GM18520 (cell line): ENCODE measurements around the gene PRRX2.

Experiments
- ATAC-seq: cut with Tn5 transposase; IDR thresholded peaks from one replicate; pipeline ENCODE4 v1.9.1; 2021; ENCODE audit not compliant: unreplicated experiment

The PRRX2 gene

GRCh38 chr9:129703667-129704355 is 38.4 kb downstream of the PRRX2 start:
- ATAC-seq, result no peak

DNA sequence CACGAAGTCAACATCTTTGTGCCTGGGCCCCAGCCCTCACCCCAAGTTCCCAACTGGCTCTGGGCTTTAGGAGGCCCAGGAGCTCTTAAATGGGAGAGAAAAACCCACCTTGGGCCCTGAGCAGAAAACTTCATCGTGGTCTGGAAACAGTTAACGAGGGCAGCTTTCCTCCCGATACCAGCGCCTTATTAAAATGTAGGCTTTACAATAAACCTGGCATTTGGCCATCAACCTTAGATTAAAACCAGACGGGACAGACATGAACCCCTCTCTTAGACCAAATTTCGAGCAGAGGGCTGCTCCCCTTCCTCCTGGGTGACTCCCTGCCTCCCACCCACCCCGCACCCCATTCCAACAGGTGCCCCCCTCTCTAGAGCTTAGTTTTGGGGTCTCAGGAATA is 39.4 kb downstream of the PRRX2 start:
- ATAC-seq, result no peak

- no peak for ATAC-seq
These were observed 43.3 kb downstream of the PRRX2 start for GRCh38 chr9:129708793-129709192.

DNA sequence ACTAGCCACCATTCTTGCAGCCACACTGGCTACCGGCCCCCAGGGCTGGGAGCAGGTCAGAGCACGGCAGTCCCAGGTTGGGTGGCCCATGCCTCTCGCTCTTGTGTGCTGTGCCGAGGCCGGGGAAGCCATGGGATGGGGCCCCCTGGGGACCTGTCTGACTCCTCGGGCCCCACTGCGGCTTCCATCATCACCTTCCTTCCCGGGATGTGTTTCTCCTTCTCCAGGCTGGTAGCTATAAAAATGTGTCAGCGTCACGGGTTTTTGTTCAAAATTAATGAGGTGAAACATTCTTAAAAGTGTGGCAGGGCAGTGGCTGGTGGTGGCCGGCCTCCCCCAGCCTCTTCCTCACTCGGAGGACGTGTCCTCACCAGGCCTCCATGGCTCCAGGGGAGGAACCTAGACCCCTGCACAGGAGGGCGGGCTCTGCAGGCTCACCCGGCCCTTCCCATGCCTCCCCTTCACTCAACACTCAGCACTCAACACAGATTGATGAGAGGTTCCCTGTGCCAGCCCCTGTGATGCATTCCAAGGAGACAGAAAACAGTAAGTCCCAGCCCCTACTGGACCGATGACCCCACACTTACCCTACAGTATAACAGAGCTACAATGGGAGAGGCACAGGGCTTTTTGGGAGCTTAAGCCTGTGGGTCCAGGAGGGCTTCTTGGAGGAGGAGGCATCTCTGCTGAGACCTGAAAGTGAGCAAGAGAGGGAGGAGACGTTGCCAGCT is 44.2 kb downstream of the PRRX2 start:
- ATAC-seq, result no peak

GRCh38 chr9:129710169-129710453 is 44.7 kb downstream of the PRRX2 start:
- no peak for ATAC-seq

DNA sequence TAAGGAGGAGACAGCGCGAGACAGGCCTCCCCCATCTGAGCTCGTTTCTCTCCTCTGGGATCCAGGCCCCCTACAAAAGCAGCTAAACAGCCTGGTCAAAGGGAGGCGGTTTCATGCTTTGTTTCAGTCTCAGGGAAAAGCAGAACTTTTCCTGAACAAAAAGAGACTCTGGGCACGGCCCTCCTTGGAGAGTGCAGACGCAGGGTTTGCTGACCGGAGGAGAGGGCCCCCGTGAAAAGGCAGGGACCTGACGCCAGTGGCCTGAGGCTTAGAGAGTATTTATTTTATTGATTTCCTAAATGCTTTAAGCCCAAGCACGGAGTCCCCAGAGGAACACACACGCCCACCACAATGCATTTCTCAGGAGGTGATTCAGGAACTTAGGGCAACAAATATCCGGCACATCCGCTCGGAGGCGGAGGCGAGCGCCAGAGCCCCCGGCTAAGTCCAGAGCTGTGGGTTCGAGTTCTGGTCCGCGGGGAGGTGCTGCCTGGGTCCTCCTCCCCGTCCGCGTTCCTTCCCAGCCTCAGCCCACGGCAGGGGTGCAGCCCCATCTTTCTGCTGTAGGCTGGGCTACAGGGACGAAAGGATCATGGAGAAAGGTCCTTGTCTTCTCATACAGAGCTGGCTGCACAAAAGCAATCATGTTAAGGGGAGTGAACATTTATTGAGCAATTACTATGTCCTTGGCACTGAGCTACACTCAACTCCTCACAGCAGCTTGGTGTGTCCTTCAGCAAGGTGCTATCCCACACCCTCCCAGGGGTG is 47.4 kb downstream of the PRRX2 start:
- ATAC-seq, result no peak

DNA sequence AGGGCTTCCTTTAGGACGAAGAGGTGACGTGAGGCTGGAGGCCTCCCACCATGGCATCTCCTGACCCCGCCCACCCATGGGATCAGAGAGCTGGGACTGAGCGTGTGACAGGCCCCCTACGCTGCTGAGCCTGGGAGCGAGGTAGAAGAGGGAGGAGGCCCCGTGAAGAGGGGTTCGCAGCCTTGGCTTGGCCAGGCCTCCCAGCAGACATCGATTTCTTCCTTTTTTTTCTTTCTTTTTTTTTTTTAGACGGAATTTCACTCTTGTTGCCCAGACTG is 47.9 kb downstream of the PRRX2 start:
- ATAC-seq, result no peak

DNA sequence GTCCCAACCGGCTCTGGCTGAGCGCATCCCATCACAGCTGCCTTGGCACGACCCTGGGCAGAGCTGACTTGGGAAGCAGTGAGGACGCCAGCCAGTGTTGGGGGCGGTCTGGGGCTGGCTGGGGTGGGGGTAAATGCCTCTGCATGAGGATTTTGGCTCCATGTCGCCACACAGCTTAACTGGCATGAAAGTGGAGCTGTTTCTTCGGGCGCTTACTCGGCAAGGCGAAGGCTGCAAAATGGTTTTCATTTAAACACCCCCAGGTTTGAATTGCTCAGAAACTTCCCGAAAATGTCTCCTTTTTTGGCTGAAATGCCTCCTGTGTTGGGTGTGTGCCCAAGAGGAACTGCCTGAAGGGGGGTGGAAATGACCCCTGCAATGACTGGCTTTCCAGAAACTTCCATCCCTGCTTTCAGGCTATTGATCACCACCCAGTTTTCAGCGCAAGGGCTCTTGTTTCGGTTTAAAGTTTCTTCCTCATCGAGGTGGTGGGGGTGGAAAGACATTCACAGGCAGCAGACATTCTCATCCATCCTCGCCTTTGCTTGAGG is 49.1 kb downstream of the PRRX2 start:
- ATAC-seq, result no peak

GRCh38 chr9:129716091-129716490 is 50.6 kb downstream of the PRRX2 start:
- ATAC-seq, result no peak

GRCh38 chr9:129717991-129718390 is 52.5 kb downstream of the PRRX2 start:
- no peak for ATAC-seq

- no peak for ATAC-seq
These were observed 53.2 kb downstream of the PRRX2 start for GRCh38 chr9:129718647-129719046.

- ATAC-seq, result no peak
These were observed 53.7 kb downstream of the PRRX2 start for GRCh38 chr9:129719135-129719534.

DNA sequence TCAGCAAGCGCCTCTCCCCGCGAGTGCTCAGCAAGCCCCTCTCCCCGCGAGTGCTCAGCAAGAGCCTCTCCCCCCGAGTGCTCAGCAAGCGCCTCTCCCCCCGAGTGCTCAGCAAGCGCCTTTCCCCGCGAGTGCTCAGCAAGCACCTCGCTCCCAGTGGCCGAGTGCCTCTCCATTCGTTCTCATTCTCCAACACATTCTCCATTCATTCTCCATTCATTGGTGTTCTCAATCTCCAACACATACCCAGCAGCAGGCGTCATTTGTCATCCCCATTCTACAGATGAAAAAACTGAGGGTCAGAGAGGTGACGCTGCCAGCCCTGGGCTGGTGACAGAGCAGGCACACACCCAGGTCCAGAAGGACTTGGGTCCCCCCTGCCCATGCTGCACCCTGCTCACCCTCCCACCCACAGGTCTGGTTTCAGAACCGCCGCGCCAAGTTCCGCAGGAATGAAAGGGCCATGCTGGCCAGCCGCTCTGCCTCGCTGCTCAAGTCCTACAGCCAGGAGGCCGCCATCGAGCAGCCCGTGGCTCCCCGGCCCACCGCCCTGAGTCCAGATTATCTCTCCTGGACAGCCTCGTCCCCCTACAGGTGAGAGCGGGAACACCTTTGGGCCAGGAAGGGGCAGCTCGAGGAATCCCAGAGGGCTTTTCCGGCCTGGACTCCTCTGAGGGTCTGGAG is 54.9 kb downstream of the PRRX2 start:
- ATAC-seq, result no peak

- no peak for ATAC-seq
These were observed 55.6 kb downstream of the PRRX2 start for GRCh38 chr9:129720865-129721545.

DNA sequence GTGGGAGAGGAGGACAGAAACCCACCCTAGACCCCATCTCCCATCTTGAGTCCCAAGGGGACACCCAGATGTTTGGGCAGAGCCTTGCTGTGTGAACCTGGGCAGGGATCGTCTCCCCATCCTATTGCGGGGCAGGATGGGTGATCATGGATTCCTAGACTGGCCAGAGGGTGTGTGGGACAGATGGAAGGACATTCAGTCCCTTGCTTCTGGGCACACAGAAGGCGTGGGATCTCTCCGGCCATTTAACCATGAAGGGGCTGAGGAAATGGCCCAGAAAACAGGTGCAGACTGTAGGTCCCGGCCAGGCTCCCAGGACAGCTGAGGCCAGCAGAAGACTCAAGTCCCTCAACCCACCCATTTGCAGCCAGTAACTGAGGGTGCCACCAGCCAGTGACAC is 57.5 kb downstream of the PRRX2 start:
- no peak for ATAC-seq

DNA sequence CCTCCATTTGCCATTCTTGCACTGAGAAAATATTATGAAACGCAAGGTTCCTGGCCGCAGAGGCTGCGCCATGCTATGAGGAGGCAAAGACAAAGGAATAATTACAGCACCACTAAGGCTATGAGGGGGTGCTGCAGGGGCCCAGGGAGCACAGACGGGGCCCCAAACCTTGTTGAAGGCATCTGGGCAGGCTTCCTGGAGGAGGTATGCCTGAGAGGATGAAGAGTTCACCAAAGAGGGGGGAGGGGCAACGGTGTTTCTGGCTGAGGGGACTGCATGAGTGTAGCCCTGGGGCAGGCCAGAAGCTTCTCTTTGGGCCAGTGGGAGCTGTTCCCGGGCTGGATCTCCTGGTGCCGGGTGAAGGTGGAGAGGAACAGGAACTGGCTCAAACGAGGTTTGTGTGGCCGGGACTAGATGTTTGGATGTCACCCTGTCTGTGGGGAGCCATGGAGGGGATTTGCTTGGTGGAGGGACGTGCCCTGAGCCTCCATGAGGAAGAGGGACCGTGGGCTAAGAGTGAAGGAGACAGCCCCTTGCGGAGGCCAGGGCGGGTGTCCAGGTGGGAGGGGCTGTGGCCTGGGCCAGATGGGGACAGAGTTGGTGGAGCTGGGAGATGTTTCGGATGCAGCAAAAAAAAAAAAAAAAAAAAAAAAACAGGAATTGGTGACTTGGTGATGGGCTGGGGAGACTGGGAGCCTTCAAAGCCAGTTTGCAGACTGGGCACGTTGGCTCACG is 59.2 kb downstream of the PRRX2 start:
- no peak for ATAC-seq

DNA sequence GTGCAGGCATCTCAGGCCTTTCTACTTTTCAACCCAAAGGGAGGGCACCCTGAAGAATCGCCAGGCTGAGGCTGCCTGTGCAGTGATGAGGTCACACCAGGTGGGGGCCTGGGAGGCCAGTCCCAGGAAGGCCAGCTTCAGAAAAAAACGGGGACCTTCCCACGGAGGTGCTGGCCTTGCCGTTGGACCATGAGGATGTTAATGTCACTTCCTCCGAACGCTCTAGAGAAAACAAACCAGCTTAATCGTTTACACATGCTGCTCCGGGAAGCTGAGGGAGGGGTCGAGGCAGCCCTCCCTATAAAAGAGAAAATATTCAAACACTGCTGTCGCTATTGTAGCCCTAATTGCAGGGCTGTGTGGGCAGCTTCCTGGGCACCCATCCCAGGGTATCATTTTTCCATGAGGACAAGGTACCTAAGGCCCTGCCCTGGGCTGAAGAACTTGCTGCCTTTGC is 60.4 kb downstream of the PRRX2 start:
- ATAC-seq, result no peak

DNA sequence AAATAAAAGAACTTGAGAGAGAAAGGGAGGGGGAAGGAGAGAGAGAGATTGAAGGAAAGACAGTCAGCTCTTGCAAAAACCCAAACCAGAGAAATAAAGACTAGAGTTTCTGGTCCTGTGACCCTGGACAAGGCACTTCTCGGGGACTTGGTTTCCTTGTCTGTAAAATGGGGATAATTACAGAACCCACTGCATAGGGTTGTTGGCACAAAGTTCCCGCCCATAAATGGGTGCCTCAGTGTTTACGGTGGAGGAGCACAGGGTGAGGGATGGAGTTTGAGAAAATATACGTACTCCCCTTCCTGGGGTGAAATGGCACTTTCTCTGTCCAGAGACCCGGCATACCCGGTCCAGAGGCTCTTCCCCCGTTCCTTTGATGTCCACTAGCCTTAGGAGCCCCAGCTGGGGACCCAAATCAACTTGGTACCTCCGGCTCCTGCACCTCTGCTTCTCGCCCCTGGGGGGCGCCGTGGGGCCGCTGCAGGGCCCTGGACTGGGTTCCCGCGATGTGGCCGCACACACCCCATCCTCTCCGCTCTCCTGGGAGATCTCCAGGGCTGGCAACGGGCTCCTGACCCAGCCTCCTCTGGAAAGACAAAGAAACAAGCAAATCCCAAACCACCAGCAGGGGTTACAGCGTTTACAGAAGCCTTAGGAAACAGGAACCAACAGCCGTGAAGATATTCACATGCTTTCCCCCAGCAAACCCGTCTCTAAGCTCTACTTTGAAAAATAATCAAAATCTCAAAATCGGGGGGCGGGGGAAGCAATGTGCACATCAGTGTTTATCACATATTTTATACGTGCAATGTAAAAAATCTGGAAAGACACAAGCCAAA is 61.1 kb downstream of the PRRX2 start:
- ATAC-seq, result no peak

- ATAC-seq, result no peak
These were observed 63.3 kb downstream of the PRRX2 start for GRCh38 chr9:129728744-129729143.
